H1 (cell line): ENCODE data around the gene GPSM1. TPM values are rescaled to one million over a fixed set of nuclear protein-coding genes. Genes with fewer than 3 reads are reported as not detected.

Source experiments
- CTCF ChIA-PET: fragments of 300-600 bp; sonication (Branson Sonifier 250); formaldehyde crosslinking; loops from one replicate; lab custom pipeline; 2021; ENCODE audit not compliant: partially characterized antibody; lab: Charles Lee
- POLR2A ChIA-PET: fragments of 300-600 bp; sonication (Branson Sonifier 250); formaldehyde crosslinking; loops from one replicate; lab custom pipeline; 2021; ENCODE audit warnings: inconsistent platforms; ENCODE audit not compliant: partially characterized antibody; lab: Charles Lee
- DNase-seq, 2 experiments: peaks; one replicate each; pipeline versions ENCODE4 v3.0.0 to v3.0.0-alpha.2; 2010 to 2022; ENCODE audit warnings: low spot score in 2 of 2, low read depth in 1 of 2, mixed read lengths in 1 of 2
- FAIRE-seq: peaks from 2 replicates; lab custom pipeline; 2011; peaks lifted over from hg19 to GRCh38; lab: Jason Lieb, UNC
- H2AFZ ChIP-seq: 2 replicates; pipeline ENCODE4 v1.8.1; 2012; ENCODE audit warnings: low read length, inconsistent platforms
- H2AK5ac ChIP-seq: 2 replicates; pipeline ENCODE4 v1.6.1; 2013; ENCODE audit warnings: low read depth, low read length
- H2BK120ac ChIP-seq: replicated peaks from 2 replicates; pipeline ENCODE3; 2013; ENCODE audit warnings: low read depth, low read length, inconsistent platforms
- H2BK12ac ChIP-seq: 2 replicates; pipeline ENCODE4 v1.6.1; 2013; ENCODE audit warnings: low read depth, low read length
- H2BK15ac ChIP-seq: 2 replicates; pipeline ENCODE4 v1.6.1; 2013; ENCODE audit warnings: low read length
- H2BK20ac ChIP-seq: 2 replicates; pipeline ENCODE4 v1.6.1; 2013; ENCODE audit warnings: low read length
- H2BK5ac ChIP-seq: 2 replicates; pipeline ENCODE4 v1.6.1; 2013; ENCODE audit warnings: low read depth, low read length
- H3K14ac ChIP-seq: 2 replicates; pipeline ENCODE4 v1.6.1; 2013; ENCODE audit warnings: inconsistent platforms; ENCODE audit not compliant: insufficient read length
- H3K18ac ChIP-seq: 2 replicates; pipeline ENCODE4 v1.6.1; 2013; ENCODE audit warnings: low read length; ENCODE audit errors: extremely low read depth
- H3K23ac ChIP-seq: 2 replicates; pipeline ENCODE4 v1.6.1; 2013; ENCODE audit warnings: inconsistent platforms; ENCODE audit not compliant: insufficient read length
- H3K23me2 ChIP-seq: 2 replicates; pipeline ENCODE4 v1.6.1; 2013; ENCODE audit warnings: low read depth, low read length
- H3K27ac ChIP-seq: 2 replicates; pipeline ENCODE4 v1.6.1; 2011; ENCODE audit warnings: low read depth, low read length, inconsistent platforms
- H3K27me3 ChIP-seq, 4 experiments: replicated peaks in 1 of 4; 1 replicate in 1 of 4; 2 replicates in 3 of 4; pipeline versions ENCODE4 v1.6.1 to v1.8.1; 2011 to 2013; ENCODE audit warnings: low read length in 3 of 4, mild to moderate bottlenecking in 3 of 4, inconsistent platforms in 2 of 4, mixed read lengths in 2 of 4, moderate library complexity in 1 of 4; ENCODE audit not compliant: control insufficient read depth in 3 of 4, insufficient read depth in 3 of 4; ENCODE audit errors: extremely low read depth in 1 of 4
- H3K36me3 ChIP-seq, 4 experiments: 2 replicates each; pipeline versions ENCODE4 v1.6.1 to v1.8.1; 2011 to 2013; ENCODE audit warnings: mild to moderate bottlenecking in 4 of 4, low read length in 3 of 4, moderate library complexity in 2 of 4, control low read depth in 1 of 4, inconsistent platforms in 1 of 4; ENCODE audit not compliant: insufficient read depth in 4 of 4, control insufficient read depth in 2 of 4
- H3K4ac ChIP-seq: replicated peaks from 2 replicates; pipeline ENCODE3; 2013; ENCODE audit warnings: low read length, low read depth, mixed read lengths, inconsistent platforms; ENCODE audit not compliant: insufficient read length
- H3K4me1 ChIP-seq, 4 experiments: replicated peaks in 1 of 4; 1 replicate in 1 of 4; 2 replicates in 3 of 4; pipeline versions ENCODE4 v1.6.1 to v1.8.1; 2011 to 2013; ENCODE audit warnings: low read length in 3 of 4, inconsistent platforms in 2 of 4, mixed read lengths in 1 of 4; ENCODE audit not compliant: insufficient read depth in 4 of 4, control insufficient read depth in 3 of 4
- H3K4me2 ChIP-seq, 2 experiments: 2 replicates each; pipeline versions ENCODE4 v1.6.1 to v1.8.1; 2011 to 2013; ENCODE audit warnings: low read depth in 2 of 2, low read length in 2 of 2, control low read depth in 1 of 2, inconsistent platforms in 1 of 2, mild to moderate bottlenecking in 1 of 2; ENCODE audit not compliant: insufficient read depth in 1 of 2
- H3K4me3 ChIP-seq, 4 experiments: fragments of 200-600, 300-600 bp in 1 of 4; sonication (generic), shearing (Covaris generic), sonication (Bioruptor Twin) in 1 of 4; 2 replicates each; pipeline versions ENCODE4 v1.5.1 to v1.8.1; 2011 to 2016; ENCODE audit warnings: low read length in 4 of 4, low read depth in 3 of 4, control low read depth in 2 of 4, inconsistent platforms in 2 of 4, mild to moderate bottlenecking in 2 of 4, mixed read lengths in 1 of 4, moderate library complexity in 1 of 4; ENCODE audit not compliant: insufficient read depth in 2 of 4; ENCODE audit errors: extremely low read depth in 1 of 4
- H3K56ac ChIP-seq: replicated peaks from 2 replicates; pipeline ENCODE3; 2013; ENCODE audit warnings: low read depth, mild to moderate bottlenecking, mixed read lengths, low read length, inconsistent platforms; ENCODE audit not compliant: insufficient read length
- H3K79me1 ChIP-seq: 2 replicates; pipeline ENCODE4 v1.6.1; 2013; ENCODE audit warnings: low read depth, low read length, control low read depth
- H3K79me2 ChIP-seq, 2 experiments: 2 replicates each; pipeline versions ENCODE4 v1.6.1 to v1.8.1; 2012 to 2013; ENCODE audit warnings: low read length in 2 of 2, mild to moderate bottlenecking in 2 of 2, inconsistent platforms in 1 of 2; ENCODE audit not compliant: insufficient read depth in 2 of 2, control insufficient read depth in 1 of 2
- H3K9ac ChIP-seq, 4 experiments: replicated peaks in 1 of 4; 1 replicate in 1 of 4; 2 replicates in 3 of 4; pipeline versions ENCODE4 v1.6.1 to v1.8.1; 2011 to 2013; ENCODE audit warnings: low read depth in 3 of 4, low read length in 3 of 4, control low read depth in 2 of 4, mild to moderate bottlenecking in 2 of 4, moderate library complexity in 2 of 4, inconsistent platforms in 1 of 4; ENCODE audit errors: extremely low read depth in 1 of 4
- H3K9me3 ChIP-seq, 2 experiments: 2 replicates each; pipeline versions ENCODE4 v1.6.1 to v1.8.1; 2012 to 2013; ENCODE audit warnings: mild to moderate bottlenecking in 2 of 2, moderate library complexity in 2 of 2, control low read depth in 1 of 2, inconsistent platforms in 1 of 2, low read depth in 1 of 2, low read length in 1 of 2, mixed read lengths in 1 of 2; ENCODE audit not compliant: insufficient read depth in 2 of 2
- H4K20me1 ChIP-seq, 2 experiments: replicated peaks in 1 of 2; 2 replicates each; pipeline versions ENCODE3 to v1.8.1; 2011 to 2013; ENCODE audit warnings: inconsistent platforms in 2 of 2, low read length in 2 of 2, mild to moderate bottlenecking in 1 of 2; ENCODE audit not compliant: insufficient read depth in 2 of 2, control insufficient read depth in 1 of 2
- H4K5ac ChIP-seq: 2 replicates; pipeline ENCODE4 v1.6.1; 2013; ENCODE audit warnings: low read length, low read depth, mixed read lengths, inconsistent platforms; ENCODE audit not compliant: insufficient read length
- H4K8ac ChIP-seq: 2 replicates; pipeline ENCODE4 v1.8.0; 2013; ENCODE audit warnings: mild to moderate bottlenecking, moderate library complexity, low read length, inconsistent platforms; ENCODE audit not compliant: insufficient read depth; ENCODE audit errors: extremely low read depth
- H4K91ac ChIP-seq: replicated peaks from 2 replicates; pipeline ENCODE3; 2013; ENCODE audit warnings: low read length, mixed read lengths, inconsistent platforms; ENCODE audit not compliant: insufficient read length
- ATF3 ChIP-seq: IDR thresholded peaks from 2 replicates; pipeline ENCODE4 v1.6.1; 2011; ENCODE audit warnings: low read depth, mild to moderate bottlenecking, low read length; ENCODE audit not compliant: insufficient read depth
- CHD2 ChIP-seq: IDR thresholded peaks from 2 replicates; pipeline ENCODE4 v1.6.1; 2012; ENCODE audit warnings: low read length, improper control_type of control experiment
- EGR1 ChIP-seq: IDR thresholded peaks from 2 replicates; pipeline ENCODE4 v1.6.1; 2011; ENCODE audit warnings: low read depth, low read length, borderline replicate concordance
- EP300 ChIP-seq, 2 experiments: IDR thresholded peaks; 1 replicate in 1 of 2; 2 replicates in 1 of 2; pipeline ENCODE4 v1.6.1; 2011 to 2012; ENCODE audit warnings: low read depth in 2 of 2, low read length in 2 of 2, mild to moderate bottlenecking in 2 of 2, borderline replicate concordance in 1 of 2, inconsistent platforms in 1 of 2, moderate library complexity in 1 of 2
- FOSL1 ChIP-seq: IDR thresholded peaks from 2 replicates; pipeline ENCODE4 v1.6.1; 2011; ENCODE audit warnings: mild to moderate bottlenecking, low read depth, low read length, moderate library complexity; ENCODE audit not compliant: insufficient read depth
- GABPA ChIP-seq: IDR thresholded peaks from 2 replicates; pipeline ENCODE4 v1.6.1; 2011; ENCODE audit warnings: mild to moderate bottlenecking, low read length, moderate library complexity, borderline replicate concordance; ENCODE audit not compliant: insufficient read depth
- JUND ChIP-seq: IDR thresholded peaks from 2 replicates; pipeline ENCODE4 v1.6.1; 2011; ENCODE audit warnings: mild to moderate bottlenecking, improper control_type of control experiment, low read length
- NANOG ChIP-seq: IDR thresholded peaks from 2 replicates; pipeline ENCODE4 v1.6.1; 2011; ENCODE audit warnings: low read length, low read depth, mild to moderate bottlenecking, inconsistent platforms; ENCODE audit not compliant: insufficient read depth, poor library complexity, severe bottlenecking
- POLR2A ChIP-seq, 2 experiments: IDR thresholded peaks; 1 replicate in 1 of 2; 2 replicates in 1 of 2; pipeline ENCODE4 v1.6.1; 2011; ENCODE audit warnings: low read depth in 2 of 2, low read length in 2 of 2, mild to moderate bottlenecking in 2 of 2; ENCODE audit errors: control extremely low read depth in 1 of 2
- SIRT6 ChIP-seq: IDR thresholded peaks from one replicate; pipeline ENCODE4 v1.7.1; 2012; ENCODE audit warnings: low read length, inconsistent platforms
- SRF ChIP-seq: IDR thresholded peaks from 2 replicates; pipeline ENCODE4 v1.6.1; 2011; ENCODE audit warnings: mild to moderate bottlenecking, low read depth, low read length, moderate library complexity
- YY1 ChIP-seq: IDR thresholded peaks from 2 replicates; pipeline ENCODE4 v1.6.1; 2011; ENCODE audit warnings: low read depth, mild to moderate bottlenecking, low read length
- WGBS, 2 experiments: shearing (Covaris generic) in 1 of 2; methylation state at CpG; one replicate each; pipeline versions ENCODE4 v1.1.6 to v1.1.7; 2013 to 2015; ENCODE audit warnings: low lambda C conversion rate in 2 of 2, mixed read lengths in 2 of 2, inconsistent platforms in 1 of 2, low coverage in 1 of 2, missing lambda C conversion rate in 1 of 2; ENCODE audit not compliant: insufficient replicate concordance in 2 of 2, insufficient coverage in 1 of 2, insufficient read length in 1 of 2; ENCODE audit errors: extremely low coverage in 1 of 2, missing lambda C conversion rate in 1 of 2; 5-methylcytosine and 5-hydroxymethylcytosine counted together
- polyA plus RNA-seq, 7 experiments: library from polyadenylated mRNA; depleted of rRNA in 3 of 7; stranded (reverse) in 5 of 7; unstranded in 2 of 7; fragments of >200 nt in 5 of 7; fragments of 200-250 nt in 2 of 7; gene quantifications; 1 replicate in 5 of 7; 2 replicates in 1 of 7; 4 replicates in 1 of 7; pipeline versions ENCODE4 v1.2.1 to v1.2.3, GENCODE V29; 2011 to 2013; ENCODE audit warnings: missing spikeins in 2 of 7, mixed read lengths in 2 of 7
- total RNA-seq: library from RNA; stranded (reverse); fragmentation: NEBNext Ultra II Directional; extraction: Animal tissue kit (Norgen Biotek cat#: 25700); gene quantifications from 2 replicates; pipeline ENCODE4 v1.2.1, GENCODE V29; 2021

The GPSM1 gene
- total and polyA plus RNA-seq, 2 of the 8 experiments (the other 6 are each of a cell fraction or from before 2014, with no cell fraction given), result 12.8 to 18.0 TPM

GRCh38 chr9:136317695-136318094, 9.6 kb upstream of the GPSM1 start:
- H3K14ac ChIP-seq, result no peak overlapping the region
- DNase-seq (no peak), FAIRE-seq (no peak)
- H2BK15ac ChIP-seq, result no peak overlapping the region
- no peak overlapping the region for H4K91ac ChIP-seq
- ChIA-PET CTCF (no interaction called here), POLR2A (no interaction called here)
- no peaks in the 10 kb centered on the region for H3K79me1 ChIP-seq
- H3K4me3 ChIP-seq, result no peak overlapping the region
- no peak overlapping the region for H3K23ac ChIP-seq
- H4K20me1 ChIP-seq, result no peaks in the 10 kb centered on the region
- H3K4me1 ChIP-seq, result 0 out of 7 replicates have a peak, but pooled peaks cover 0 to 3% (median 0%) of the 10 kb centered on the region in 4 experiments
- TF ChIP-seq EP300 (IDR thresholded peaks at IDR 0.05; ENCODE audit: borderline replicate concordance in 1 of 2, low read depth in 2 of 2, low read length in 2 of 2), result no peak
- no peak for TF ChIP-seq POLR2A (IDR thresholded peaks at IDR 0.05; ENCODE audit: control extremely low read depth in 1 of 2, low read depth in 2 of 2, low read length in 2 of 2)
- TF ChIP-seq EGR1, result no peak
- TF ChIP-seq FOSL1, result no peak
- no peak for TF ChIP-seq CHD2
- TF ChIP-seq GABPA, result no peak
- no peak for TF ChIP-seq NANOG
- no peak for TF ChIP-seq SRF
- no peak for TF ChIP-seq ATF3
- TF ChIP-seq JUND, result no peak
- no peak for TF ChIP-seq SIRT6
- TF ChIP-seq YY1, result no peak
- H3K79me2 ChIP-seq, result no peaks in the 10 kb centered on the region
- H3K27ac ChIP-seq, result no peak overlapping the region
- peaks cover 2% of the 10 kb centered on the region; the same call in 1 of the 2 replicates for H3K23me2 ChIP-seq
- H2BK120ac ChIP-seq, result no peak overlapping the region
- no peak overlapping the region for H2BK5ac ChIP-seq
- H3K56ac ChIP-seq, result no peak overlapping the region
- H3K4me2 ChIP-seq, result no peak overlapping the region
- H2AK5ac ChIP-seq, result no peak overlapping the region
- peaks cover 13 to 19% of the 10 kb centered on the region in 2 experiments for H3K9me3 ChIP-seq
- no peaks in the 10 kb centered on the region for H3K36me3 ChIP-seq
- no peak overlapping the region for H3K18ac ChIP-seq
- H3K9ac ChIP-seq, result no peak overlapping the region
- no peaks in the 10 kb centered on the region for H3K27me3 ChIP-seq
- WGBS, 2 experiments, result 94% methylated on average over 11 of the region's 16 CpGs; no CpG with 5 or more reads in 1 of the 2 experiments
- no peak overlapping the region for H2AFZ ChIP-seq
- no peak overlapping the region for H3K4ac ChIP-seq
- no peak overlapping the region for H2BK12ac ChIP-seq
- H4K8ac ChIP-seq, result no peak overlapping the region
- H2BK20ac ChIP-seq, result no peak overlapping the region
- no peak overlapping the region for H4K5ac ChIP-seq
